Stimulated activated memory B cell treated with anti-CD40 and anti-IgM and Interleukin-4, amounts not matched to agents 10 μg/mL and 1 μg/mL and 100 μg/mL, for 72 hours (primary cell): ENCODE measurements around the gene IP6K1.
A peak's percentile ranks its signal among the peaks of the same experiment; 100 is the strongest.

ENCODE experiments used
- ATAC-seq: fragments of 150-1000 bp; cut with Tn5 transposase; 2 replicates; pipeline ENCODE4 v1.10.0; 2021
- H3K27ac Mint-ChIP-seq: one replicate; pipeline ENCODE4 v1.8.0; 2022; ENCODE audit warnings: mild to moderate bottlenecking, mixed read lengths
- H3K27me3 Mint-ChIP-seq: one replicate; pipeline ENCODE4 v1.8.0; 2022; ENCODE audit warnings: mixed read lengths
- H3K36me3 Mint-ChIP-seq: one replicate; pipeline ENCODE4 v1.8.0; 2022; ENCODE audit warnings: mixed read lengths
- H3K4me1 Mint-ChIP-seq: one replicate; pipeline ENCODE4 v1.8.0; 2022; ENCODE audit warnings: mixed read lengths
- H3K4me3 Mint-ChIP-seq: one replicate; pipeline ENCODE4 v1.8.0; 2022; ENCODE audit warnings: mild to moderate bottlenecking, moderate library complexity, mixed read lengths
- H3K9me3 Mint-ChIP-seq: one replicate; pipeline ENCODE4 v1.8.0; 2022; ENCODE audit warnings: mixed read lengths

The IP6K1 gene

GRCh38 chr3:49717211-49717958 lies 69.0 kb downstream of the IP6K1 start:
- no peak for ATAC-seq
- no peak overlapping the region for H3K27ac Mint-ChIP-seq
- no peaks in the 10 kb centered on the region for H3K27me3 Mint-ChIP-seq
- H3K9me3 Mint-ChIP-seq = no peaks in the 10 kb centered on the region
- no peak overlapping the region for H3K4me3 Mint-ChIP-seq
- peaks cover 26% of the 10 kb centered on the region for H3K36me3 Mint-ChIP-seq
- H3K4me1 Mint-ChIP-seq = peaks cover 37% of the 10 kb centered on the region

DNA sequence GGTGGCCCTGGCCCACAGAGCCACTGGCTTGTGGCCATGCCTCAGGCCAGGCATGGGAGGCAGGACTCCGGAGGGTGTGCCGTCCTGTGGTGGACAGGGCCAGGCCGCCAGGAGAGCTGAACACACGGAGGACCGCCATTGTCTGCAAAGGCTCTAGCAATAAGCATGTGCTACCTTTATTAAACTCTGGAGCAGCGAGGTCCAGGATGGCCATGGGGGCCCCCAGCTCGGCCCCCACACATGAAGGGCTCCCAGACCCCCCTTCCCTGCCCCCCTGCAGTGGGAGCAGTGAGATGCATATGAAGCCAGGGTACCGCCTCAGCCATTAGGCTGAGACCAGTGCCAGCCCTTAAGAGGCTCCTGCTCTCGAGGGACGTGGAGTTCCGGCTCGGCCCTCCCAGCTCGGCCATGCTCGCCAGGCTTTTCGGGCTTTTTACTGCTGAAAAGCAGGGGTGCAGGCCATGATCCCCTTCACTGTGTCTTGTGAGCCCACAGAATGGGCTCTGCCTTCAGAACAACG lies 69.6 kb downstream of the IP6K1 start:
- no peak overlapping the region for H3K27ac Mint-ChIP-seq
- peaks cover 33% of the 10 kb centered on the region for H3K4me1 Mint-ChIP-seq
- H3K9me3 Mint-ChIP-seq = no peaks in the 10 kb centered on the region
- H3K27me3 Mint-ChIP-seq = no peaks in the 10 kb centered on the region
- peaks cover 32% of the 10 kb centered on the region for H3K36me3 Mint-ChIP-seq
- ATAC-seq = no peak
- H3K4me3 Mint-ChIP-seq = no peak overlapping the region

- ATAC-seq = no peak
- Mint-ChIP-seq H3K4me1 (peaks cover 29% of the 10 kb centered on the region), H3K27ac (no peak overlapping the region), H3K4me3 (no peak overlapping the region), H3K9me3 (no peaks in the 10 kb centered on the region), H3K27me3 (no peaks in the 10 kb centered on the region), H3K36me3 (peaks cover 34% of the 10 kb centered on the region)
Observed at GRCh38 chr3:49716169-49716568, 70.2 kb downstream of the IP6K1 start.

DNA sequence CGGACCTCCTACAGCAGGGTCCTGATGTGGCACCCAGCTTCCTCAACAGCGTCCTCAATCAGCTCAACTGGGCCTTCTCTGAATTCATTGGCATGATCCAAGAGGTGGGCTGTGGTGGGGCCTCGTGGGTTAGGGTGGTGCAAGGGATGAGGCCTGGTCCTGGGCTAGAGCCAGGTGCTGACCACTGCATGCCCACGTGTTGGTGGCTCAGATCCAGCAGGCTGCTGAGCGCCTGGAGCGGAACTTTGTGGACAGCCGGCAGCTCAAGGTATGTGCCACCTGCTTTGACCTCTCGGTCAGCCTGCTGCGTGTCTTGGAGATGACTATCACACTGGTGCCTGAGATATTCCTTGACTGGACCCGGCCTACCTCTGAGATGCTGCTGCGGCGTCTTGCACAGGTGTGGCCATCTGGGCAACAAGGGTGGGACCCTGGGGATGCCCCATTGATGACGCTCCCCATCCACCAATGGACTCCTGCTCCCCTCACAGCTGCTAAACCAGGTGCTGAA lies 70.7 kb downstream of the IP6K1 start:
- ATAC-seq = no peak
- H3K4me3 Mint-ChIP-seq = no peak overlapping the region
- no peaks in the 10 kb centered on the region for H3K27me3 Mint-ChIP-seq
- H3K4me1 Mint-ChIP-seq = peaks cover 24% of the 10 kb centered on the region
- peaks cover 33% of the 10 kb centered on the region for H3K36me3 Mint-ChIP-seq
- H3K9me3 Mint-ChIP-seq = no peaks in the 10 kb centered on the region
- no peak overlapping the region for H3K27ac Mint-ChIP-seq

GRCh38 chr3:49714728-49715550 lies 71.4 kb downstream of the IP6K1 start:
- Mint-ChIP-seq H3K27me3 (no peaks in the 10 kb centered on the region), H3K4me1 (peaks cover 17% of the 10 kb centered on the region), H3K27ac (no peak overlapping the region), H3K36me3 (peaks cover 33% of the 10 kb centered on the region), H3K9me3 (no peaks in the 10 kb centered on the region), H3K4me3 (no peak overlapping the region)
- ATAC-seq = no peak

DNA sequence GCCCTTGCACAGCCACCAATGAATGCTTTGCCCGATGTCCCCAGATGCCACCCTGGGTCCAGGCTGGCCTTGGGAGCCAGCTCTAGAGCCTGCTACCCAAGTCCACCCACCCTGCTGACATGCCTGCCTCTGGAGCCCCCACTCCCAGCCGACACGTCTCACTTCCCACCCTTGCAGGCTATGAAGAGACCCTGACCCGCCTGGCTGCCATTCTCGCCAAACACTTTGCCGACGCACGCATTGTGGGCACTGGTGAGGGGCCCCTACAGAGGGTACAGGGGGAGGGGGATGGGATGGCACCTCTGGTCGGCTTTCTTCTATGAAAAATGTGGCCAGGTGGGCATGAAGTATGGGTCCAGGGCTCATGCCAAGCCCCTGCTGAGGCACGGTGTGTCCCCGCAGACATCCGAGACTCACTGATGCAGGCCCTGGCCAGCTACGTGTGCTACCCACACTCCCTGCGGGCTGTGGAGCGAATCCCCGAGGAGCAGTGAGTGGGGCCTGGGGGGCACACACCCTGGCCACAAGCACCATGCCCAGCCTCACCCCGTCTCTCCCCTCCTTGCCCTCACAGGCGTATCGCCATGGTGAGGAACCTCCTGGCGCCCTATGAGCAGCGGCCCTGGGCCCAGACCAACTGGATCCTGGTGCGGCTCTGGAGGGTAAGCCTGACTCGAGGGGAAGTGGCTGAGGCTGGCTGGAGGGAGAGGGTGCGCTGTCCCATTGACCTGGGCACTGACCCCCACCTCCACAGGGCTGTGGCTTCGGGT lies 72.8 kb downstream of the IP6K1 start:
- Mint-ChIP-seq H3K4me3 (no peak overlapping the region), H3K4me1 (peaks cover 3% of the 10 kb centered on the region), H3K27ac (no peak overlapping the region), H3K9me3 (no peaks in the 10 kb centered on the region), H3K36me3 (peaks cover 35% of the 10 kb centered on the region), H3K27me3 (no peaks in the 10 kb centered on the region)
- ATAC-seq = no peak

GRCh38 chr3:49712631-49713317 lies 73.6 kb downstream of the IP6K1 start:
- H3K4me1 Mint-ChIP-seq = peaks cover 2% of the 10 kb centered on the region
- H3K9me3 Mint-ChIP-seq = no peaks in the 10 kb centered on the region
- no peaks in the 10 kb centered on the region for H3K27me3 Mint-ChIP-seq
- peaks cover 41% of the 10 kb centered on the region for H3K36me3 Mint-ChIP-seq
- no peak for ATAC-seq
- no peak overlapping the region for H3K27ac Mint-ChIP-seq
- no peak overlapping the region for H3K4me3 Mint-ChIP-seq

- peaks cover 7% of the 10 kb centered on the region for H3K4me1 Mint-ChIP-seq
- no peaks in the 10 kb centered on the region for H3K27me3 Mint-ChIP-seq
- no peak overlapping the region for H3K4me3 Mint-ChIP-seq
- no peak overlapping the region for H3K27ac Mint-ChIP-seq
- no peak for ATAC-seq
- no peaks in the 10 kb centered on the region for H3K9me3 Mint-ChIP-seq
- peaks cover 47% of the 10 kb centered on the region for H3K36me3 Mint-ChIP-seq
Observed at GRCh38 chr3:49712166-49712565, 74.2 kb downstream of the IP6K1 start.

- Mint-ChIP-seq H3K36me3 (peaks cover 54% of the 10 kb centered on the region), H3K27ac (no peak overlapping the region), H3K27me3 (no peaks in the 10 kb centered on the region), H3K4me3 (no peak overlapping the region), H3K9me3 (no peaks in the 10 kb centered on the region), H3K4me1 (peaks cover 7% of the 10 kb centered on the region)
- no peak for ATAC-seq
Observed at GRCh38 chr3:49711489-49711888, 74.9 kb downstream of the IP6K1 start.

- Mint-ChIP-seq H3K36me3 (peaks cover 42% of the 10 kb centered on the region), H3K9me3 (no peaks in the 10 kb centered on the region), H3K27ac (no peak overlapping the region), H3K4me1 (peaks cover 7% of the 10 kb centered on the region), H3K4me3 (no peak overlapping the region), H3K27me3 (no peaks in the 10 kb centered on the region)
- no peak for ATAC-seq
Observed at GRCh38 chr3:49709852-49710251, 76.5 kb downstream of the IP6K1 start.

DNA sequence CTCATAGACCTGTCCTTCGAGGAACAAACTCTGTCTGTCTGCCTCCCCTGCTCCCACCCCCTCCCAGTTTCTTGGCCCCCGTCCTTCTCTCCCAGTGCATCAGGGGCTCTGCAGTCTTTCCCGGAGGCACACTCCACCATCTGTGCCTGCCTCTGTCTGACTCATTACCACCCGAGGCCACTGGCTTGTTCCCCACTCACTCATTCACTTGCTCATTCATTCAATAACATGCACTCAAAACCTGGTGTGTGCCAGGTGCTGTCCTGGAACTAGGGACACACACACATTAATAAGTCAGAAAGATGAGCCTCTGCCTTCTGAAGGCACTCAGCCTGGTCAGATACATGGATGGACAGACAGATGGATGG lies 79.2 kb downstream of the IP6K1 start:
- peaks cover 14% of the 10 kb centered on the region for H3K4me1 Mint-ChIP-seq
- H3K9me3 Mint-ChIP-seq = no peaks in the 10 kb centered on the region
- peaks cover 44% of the 10 kb centered on the region for H3K36me3 Mint-ChIP-seq
- H3K27me3 Mint-ChIP-seq = no peaks in the 10 kb centered on the region
- peak overlapping the region; percentile 8 for H3K27ac Mint-ChIP-seq
- H3K4me3 Mint-ChIP-seq = no peak overlapping the region
- ATAC-seq = no peak

DNA sequence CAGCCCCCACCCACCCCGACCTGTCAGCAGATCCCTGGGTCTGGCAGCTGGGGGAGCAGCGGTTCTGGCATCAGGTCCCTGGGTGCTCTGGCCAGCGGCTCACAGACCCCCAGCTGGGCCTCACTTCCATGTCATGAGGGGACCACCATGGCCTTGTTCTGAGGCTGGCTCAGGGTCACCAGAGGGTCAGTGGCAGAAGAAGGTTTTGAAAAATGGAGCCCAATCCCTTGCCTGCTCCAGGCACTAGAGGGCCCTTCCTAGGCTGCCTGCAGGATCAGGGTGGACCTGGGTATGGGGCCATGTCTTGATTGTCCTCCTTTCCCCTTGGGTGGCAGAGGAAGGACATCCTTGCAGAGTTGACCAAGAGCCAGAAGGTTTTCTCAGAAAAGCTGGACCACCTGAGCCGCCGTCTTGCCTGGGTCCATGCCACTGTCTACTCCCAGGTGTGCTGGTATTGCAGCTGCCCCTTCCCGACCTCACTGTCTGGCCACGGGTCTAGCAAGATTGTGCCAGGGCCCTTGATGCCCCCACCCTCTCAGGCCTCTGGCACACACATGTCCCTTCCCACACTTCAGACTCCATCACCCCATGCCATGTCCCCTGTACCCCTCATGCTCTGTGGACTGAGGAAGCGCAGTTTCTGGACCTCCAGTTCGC lies 79.8 kb downstream of the IP6K1 start:
- Mint-ChIP-seq H3K27ac (no peak overlapping the region), H3K36me3 (peaks cover 39% of the 10 kb centered on the region), H3K9me3 (no peaks in the 10 kb centered on the region), H3K27me3 (no peaks in the 10 kb centered on the region), H3K4me3 (no peak overlapping the region), H3K4me1 (peaks cover 14% of the 10 kb centered on the region)
- no peak for ATAC-seq

GRCh38 chr3:49705390-49705960 lies 80.9 kb downstream of the IP6K1 start:
- Mint-ChIP-seq H3K27ac (no peak overlapping the region), H3K27me3 (no peaks in the 10 kb centered on the region), H3K9me3 (no peaks in the 10 kb centered on the region), H3K4me3 (no peak overlapping the region), H3K36me3 (peaks cover 33% of the 10 kb centered on the region), H3K4me1 (peaks cover 14% of the 10 kb centered on the region)
- ATAC-seq = no peak

DNA sequence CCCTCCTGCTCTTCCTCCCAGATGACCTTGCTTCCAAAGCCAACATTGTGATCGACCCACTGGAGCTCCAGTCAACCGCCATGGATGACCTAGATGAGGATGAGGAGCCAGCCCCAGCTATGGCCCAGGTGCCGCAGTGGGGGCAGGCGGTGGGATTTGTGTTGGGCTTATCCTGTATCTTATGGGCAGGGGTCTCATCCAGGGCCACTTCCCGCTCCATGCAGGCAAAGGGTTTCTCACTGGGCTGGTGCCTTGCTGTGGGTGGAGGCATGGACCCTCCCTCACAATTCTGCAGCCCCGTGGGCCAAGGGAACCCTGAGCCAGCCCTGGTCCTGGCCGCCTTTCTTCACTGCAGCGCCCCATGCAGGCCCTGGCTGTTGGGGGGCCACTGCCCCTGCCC lies 81.7 kb downstream of the IP6K1 start:
- Mint-ChIP-seq H3K4me1 (peaks cover 14% of the 10 kb centered on the region), H3K27ac (peak overlapping the region; percentile 15), H3K36me3 (peaks cover 37% of the 10 kb centered on the region), H3K4me3 (no peak overlapping the region), H3K27me3 (no peaks in the 10 kb centered on the region), H3K9me3 (no peaks in the 10 kb centered on the region)
- no peak for ATAC-seq
